Stimulated activated CD8-positive, alpha-beta memory T cell treated with anti-CD3 and anti-CD28 coated beads, Interleukin-15, amount 100 ng/mL, for 24 hours (primary cell): ENCODE data around the gene ABCC2.

ENCODE experiments used
- DNase-seq: peaks from one replicate; pipeline ENCODE4 v3.0.0-alpha.2; 2020; ENCODE audit warnings: low read depth

ABCC2 gene

GRCh38 chr10:99775850-99776249 is 6.6 kb upstream of the ABCC2 start:
- DNase-seq: no peak

GRCh38 chr10:99777918-99778714 is 4.3 kb upstream of the ABCC2 start:
- DNase-seq: no peak

GRCh38 chr10:99779335-99779734 is 3.1 kb upstream of the ABCC2 start:
- DNase-seq: no peak

GRCh38 chr10:99781734-99782429 is 558 bp upstream of the ABCC2 start:
- DNase-seq: no peak

- no peak for DNase-seq
These were observed 1.7 kb downstream of the ABCC2 start for GRCh38 chr10:99784016-99784726.

GRCh38 chr10:99784727-99785441 is 2.4 kb downstream of the ABCC2 start:
- DNase-seq: no peak

- no peak for DNase-seq
These were observed 3.2 kb downstream of the ABCC2 start for GRCh38 chr10:99785646-99786045.

- DNase-seq: no peak
These were observed 4.9 kb downstream of the ABCC2 start for GRCh38 chr10:99787311-99787710.

GRCh38 chr10:99787782-99788445 is 5.5 kb downstream of the ABCC2 start:
- DNase-seq: no peak

GRCh38 chr10:99788598-99789256 is 6.3 kb downstream of the ABCC2 start:
- DNase-seq: no peak

- DNase-seq: no peak
These were observed 9.4 kb downstream of the ABCC2 start for GRCh38 chr10:99791831-99792230.

GRCh38 chr10:99793819-99794218 is 11.4 kb downstream of the ABCC2 start:
- DNase-seq: no peak

- DNase-seq: no peak
These were observed 14.5 kb downstream of the ABCC2 start for GRCh38 chr10:99796928-99797327.

- DNase-seq: no peak
These were observed 15.6 kb downstream of the ABCC2 start for GRCh38 chr10:99798031-99798430.

GRCh38 chr10:99798920-99799319 is 16.5 kb downstream of the ABCC2 start:
- DNase-seq: no peak

- no peak for DNase-seq
These were observed 17.2 kb downstream of the ABCC2 start for GRCh38 chr10:99799613-99800012.

- DNase-seq: no peak
These were observed 22.0 kb downstream of the ABCC2 start for GRCh38 chr10:99804471-99804870.

GRCh38 chr10:99805190-99805589 is 22.8 kb downstream of the ABCC2 start:
- DNase-seq: no peak

- DNase-seq: no peak
These were observed 23.7 kb downstream of the ABCC2 start for GRCh38 chr10:99806091-99806490.

- DNase-seq: no peak
These were observed 25.3 kb downstream of the ABCC2 start for GRCh38 chr10:99807786-99808185.

GRCh38 chr10:99808270-99808669 is 25.8 kb downstream of the ABCC2 start:
- no peak for DNase-seq
